GM12801 (cell line): ENCODE data around the gene MAML3.

ENCODE experiments used
- CTCF ChIP-seq: IDR thresholded peaks from one replicate; pipeline ENCODE4 v1.5.1; 2011; ENCODE audit warnings: control low read depth; ENCODE audit not compliant: insufficient read length; ENCODE audit errors: extremely low read depth

Gene MAML3

GRCh38 chr4:139726615-139727014 is 427.4 kb downstream of the MAML3 start:
- TF ChIP-seq CTCF, result no peak

GRCh38 chr4:139725236-139725635 is 428.7 kb downstream of the MAML3 start:
- no peak for TF ChIP-seq CTCF

- TF ChIP-seq CTCF, result no peak
These were observed 432.2 kb downstream of the MAML3 start for GRCh38 chr4:139721789-139722188.

GRCh38 chr4:139720806-139721205 is 433.2 kb downstream of the MAML3 start:
- no peak for TF ChIP-seq CTCF

- no peak for TF ChIP-seq CTCF
These were observed 434.4 kb downstream of the MAML3 start for GRCh38 chr4:139719381-139720101.

- no peak for TF ChIP-seq CTCF
These were observed 435.2 kb downstream of the MAML3 start for GRCh38 chr4:139718833-139719232.

GRCh38 chr4:139718358-139718757 is 435.6 kb downstream of the MAML3 start:
- no peak for TF ChIP-seq CTCF
